ENCODE measurements around the gene TUT4.

- TF ChIP-seq CTCF (IDR thresholded peaks at IDR 0.05) = no peak
- TF ChIP-seq POLR2AphosphoS5 (IDR thresholded peaks at IDR 0.05) = no peak
- TF ChIP-seq POLR2A (IDR thresholded peaks at IDR 0.05) = no peak
These were observed 1.2 kb downstream of the TUT4 start for GRCh38 chr1:52551507-52552235.
